OCI-LY3 (cell line): ENCODE measurements around the gene FAM229B.

ENCODE experiments used
- H2AFZ ChIP-seq: fragments of 200-600, 300-600 bp; shearing (Covaris generic); 2 replicates; pipeline ENCODE4 v1.6.0; 2014; ENCODE audit warnings: antibody characterized with exemption, low read depth, low read length
- H3K27ac ChIP-seq: fragments of 200-600, 300-600 bp; sonication (generic); 2 replicates; pipeline ENCODE4 v1.5.1; 2014; ENCODE audit warnings: mild to moderate bottlenecking, low read length, moderate library complexity, mixed read lengths
- H3K27me3 ChIP-seq: fragments of 200-600, 300-600 bp; sonication (generic); 2 replicates; pipeline ENCODE4 v1.6.1; 2014; ENCODE audit warnings: low read depth, low read length, mixed read lengths
- H3K36me3 ChIP-seq: fragments of 200-600, 300-600 bp; sonication (generic); replicated peaks from 2 replicates; pipeline ENCODE3; 2014; ENCODE audit warnings: low read depth, low read length, mixed read lengths
- H3K4me1 ChIP-seq: fragments of 300-600, 200-600 bp; sonication (generic); 2 replicates; pipeline ENCODE4 v1.6.1; 2014; ENCODE audit warnings: low read length, mixed read lengths
- H3K4me2 ChIP-seq: fragments of 200-600, 300-600 bp; sonication (generic); 2 replicates; pipeline ENCODE4 v1.6.1; 2014; ENCODE audit warnings: low read length, mixed read lengths
- H3K4me3 ChIP-seq: fragments of 300-600, 200-600 bp; sonication (generic); 2 replicates; pipeline ENCODE4 v1.5.1; 2014; ENCODE audit warnings: antibody characterized with exemption, mild to moderate bottlenecking, low read length, moderate library complexity
- H3K79me2 ChIP-seq: fragments of 300-600, 200-600 bp; shearing (Covaris generic); 2 replicates; pipeline ENCODE4 v1.6.1; 2014; ENCODE audit warnings: mild to moderate bottlenecking, low read length, mixed read lengths
- H3K9ac ChIP-seq: fragments of 300-600, 200-600 bp; shearing (Covaris generic); 2 replicates; pipeline ENCODE4 v1.6.0; 2014; ENCODE audit warnings: mild to moderate bottlenecking, low read length, moderate library complexity
- H3K9me3 ChIP-seq: fragments of 200-600, 300-600 bp; shearing (Covaris generic); 2 replicates; pipeline ENCODE4 v1.6.1; 2014; ENCODE audit warnings: low read length, mixed read lengths; ENCODE audit not compliant: insufficient read depth
- H4K20me1 ChIP-seq: fragments of 200-600, 300-600 bp; sonication (generic); 2 replicates; pipeline ENCODE4 v1.6.1; 2016; ENCODE audit warnings: low read length, mixed read lengths; ENCODE audit not compliant: insufficient read depth
- CTCF ChIP-seq: fragments of 200-600, 300-600 bp; sonication (generic); IDR thresholded peaks from 2 replicates; pipeline ENCODE4 v1.5.1; 2014; ENCODE audit warnings: antibody characterized with exemption, low read length, low read depth
- EZH2phosphoT487 ChIP-seq: fragments of 200-600 bp; shearing (Covaris generic); IDR thresholded peaks from 2 replicates; pipeline ENCODE4 v1.6.1; 2018; ENCODE audit warnings: antibody characterized with exemption, mixed run types, low read depth

Gene FAM229B

GRCh38 chr6:112113918-112114317 is 26.5 kb downstream of the FAM229B start:
- H3K4me1 ChIP-seq, result peaks cover 10% of the 10 kb centered on the region
- no peak overlapping the region for H3K9ac ChIP-seq
- H2AFZ ChIP-seq, result no peak overlapping the region
- H4K20me1 ChIP-seq, result no peaks in the 10 kb centered on the region
- no peaks in the 10 kb centered on the region for H3K79me2 ChIP-seq
- no peak overlapping the region for H3K27ac ChIP-seq
- no peak for TF ChIP-seq CTCF
- TF ChIP-seq EZH2phosphoT487, result no peak
- no peak overlapping the region for H3K4me3 ChIP-seq
- H3K27me3 ChIP-seq, result no peaks in the 10 kb centered on the region
- H3K9me3 ChIP-seq, result no peaks in the 10 kb centered on the region
- no peaks in the 10 kb centered on the region for H3K36me3 ChIP-seq
- no peak overlapping the region for H3K4me2 ChIP-seq

GRCh38 chr6:112114577-112115223 is 27.3 kb downstream of the FAM229B start:
- Histone ChIP-seq H3K27me3 (no peaks in the 10 kb centered on the region), H4K20me1 (no peaks in the 10 kb centered on the region), H3K36me3 (no peaks in the 10 kb centered on the region)

GRCh38 chr6:112116221-112116620 is 28.8 kb downstream of the FAM229B start:
- Histone ChIP-seq H2AFZ (no peak overlapping the region), H3K4me2 (no peak overlapping the region), H4K20me1 (no peaks in the 10 kb centered on the region), H3K9me3 (no peaks in the 10 kb centered on the region), H3K4me1 (peaks cover 10% of the 10 kb centered on the region), H3K9ac (no peak overlapping the region), H3K27ac (no peak overlapping the region), H3K4me3 (no peak overlapping the region), H3K27me3 (no peaks in the 10 kb centered on the region), H3K79me2 (no peaks in the 10 kb centered on the region), H3K36me3 (no peaks in the 10 kb centered on the region)
- TF ChIP-seq CTCF (no peak), EZH2phosphoT487 (no peak)

More at GRCh38 chr6:112114577-112115223, 27.3 kb downstream of the FAM229B start:
- H3K9ac ChIP-seq, result no peak overlapping the region
- H3K4me3 ChIP-seq, result no peak overlapping the region
- no peaks in the 10 kb centered on the region for H3K9me3 ChIP-seq
- peaks cover 10% of the 10 kb centered on the region for H3K4me1 ChIP-seq
- H3K27ac ChIP-seq, result no peak overlapping the region
- no peaks in the 10 kb centered on the region for H3K79me2 ChIP-seq
- no peak for TF ChIP-seq EZH2phosphoT487
- TF ChIP-seq CTCF, result no peak
- H3K4me2 ChIP-seq, result no peak overlapping the region
- no peak overlapping the region for H2AFZ ChIP-seq

- Histone ChIP-seq H3K4me1 (peaks cover 10% of the 10 kb centered on the region), H3K9ac (no peak overlapping the region), H3K79me2 (no peaks in the 10 kb centered on the region), H3K27me3 (no peaks in the 10 kb centered on the region), H3K4me2 (peak overlapping the region; percentile 9; the same call in 1 of the 2 replicates), H2AFZ (no peak overlapping the region; the same call in 1 of the 2 replicates), H3K27ac (no peak overlapping the region), H3K4me3 (no peak overlapping the region), H3K9me3 (no peaks in the 10 kb centered on the region), H4K20me1 (no peaks in the 10 kb centered on the region), H3K36me3 (no peaks in the 10 kb centered on the region)
- TF ChIP-seq CTCF (no peak), EZH2phosphoT487 (no peak)
These were observed 30.2 kb downstream of the FAM229B start for GRCh38 chr6:112117554-112117953.
